Epithelial cell of prostate (primary cell): ENCODE data around the gene TMEM273.
A peak's percentile ranks its signal among the peaks of the same experiment; 100 is the strongest.

Experiments
- DNase-seq: peaks from one replicate; pipeline ENCODE4 v3.0.0-alpha.2; 2011; ENCODE audit warnings: low read depth, low spot score
- H3K27ac ChIP-seq: fragments of 450-650 bp; 2 replicates; pipeline ENCODE4 v1.5.1; 2017; ENCODE audit warnings: mild to moderate bottlenecking

Gene TMEM273

GRCh38 chr10:49123981-49124950 is 63.9 kb downstream of the TMEM273 start:
- no peak overlapping the region for H3K27ac ChIP-seq

DNA sequence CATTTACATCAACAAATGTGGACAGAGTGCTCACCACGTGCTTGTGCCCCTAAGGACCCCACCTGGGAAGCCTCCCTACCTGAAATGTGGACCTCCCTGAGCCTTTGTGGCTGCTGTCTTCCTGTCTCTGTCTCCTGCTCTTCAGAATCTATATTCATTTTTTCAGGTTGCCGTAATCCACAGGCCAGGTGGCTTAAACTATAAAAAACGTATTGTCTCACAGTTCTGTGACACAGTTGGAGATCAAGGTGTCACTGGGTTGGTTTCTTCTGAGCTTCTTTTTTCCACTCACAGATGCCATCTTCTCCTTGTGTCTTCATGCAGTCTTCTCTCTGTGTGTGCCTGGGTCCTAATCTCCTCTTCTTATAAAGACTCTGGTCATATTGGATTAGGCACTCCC is 67.3 kb downstream of the TMEM273 start:
- DNase-seq = no peak
- no peak overlapping the region for H3K27ac ChIP-seq

More at GRCh38 chr10:49123981-49124950, 63.9 kb downstream of the TMEM273 start:
- no peak for DNase-seq

DNA sequence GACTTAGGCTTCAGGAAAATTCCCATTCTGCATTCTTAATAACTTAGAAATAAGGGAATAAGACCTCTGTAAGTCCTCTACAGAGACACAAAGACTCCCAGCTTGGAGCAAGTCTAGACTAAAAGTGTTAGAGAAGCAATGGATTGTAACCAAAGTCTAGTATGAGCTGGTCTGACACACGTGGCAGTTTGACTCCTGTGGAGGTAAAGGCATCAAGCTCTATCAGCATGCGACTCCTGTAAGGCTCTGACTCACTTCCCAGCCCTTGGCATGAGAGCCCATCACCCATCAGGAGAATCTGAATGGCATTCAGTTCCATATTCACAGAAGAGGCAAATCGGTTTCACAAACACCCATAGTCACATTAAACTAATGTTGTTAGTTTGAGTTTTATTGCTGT is 68.4 kb downstream of the TMEM273 start:
- no peak overlapping the region for H3K27ac ChIP-seq
- peak; percentile 6 for DNase-seq

DNA sequence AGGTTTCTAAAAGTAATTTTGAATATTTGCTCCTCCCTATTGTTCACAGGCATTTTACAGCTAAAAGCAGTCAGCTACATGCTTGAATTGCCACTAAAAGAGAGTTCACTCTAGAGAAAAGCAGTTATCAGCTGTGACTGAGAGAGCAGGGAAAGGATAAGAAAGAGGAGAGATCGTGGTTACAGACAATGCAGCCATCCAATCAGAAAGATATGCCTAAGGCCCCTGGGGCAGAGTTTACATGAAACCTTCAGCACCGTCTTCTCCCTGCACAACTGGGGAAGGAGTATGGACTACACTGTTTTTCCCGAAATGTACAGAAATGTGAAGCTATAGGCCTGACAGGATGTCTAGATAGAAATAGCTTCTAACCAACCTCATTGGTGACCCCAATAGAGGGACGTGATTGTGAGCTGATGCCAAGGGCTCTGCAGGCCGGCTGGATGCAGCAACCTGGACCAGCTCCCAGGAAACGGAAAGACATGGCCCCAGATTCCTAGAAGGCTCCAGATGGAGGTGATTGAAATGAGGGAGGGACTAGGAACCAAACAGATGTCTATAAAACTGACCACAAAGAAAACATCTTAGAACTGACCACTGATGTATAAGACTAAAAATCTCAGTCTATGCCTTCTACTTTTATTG is 69.6 kb downstream of the TMEM273 start:
- H3K27ac ChIP-seq = no peak overlapping the region
- no peak for DNase-seq

DNA sequence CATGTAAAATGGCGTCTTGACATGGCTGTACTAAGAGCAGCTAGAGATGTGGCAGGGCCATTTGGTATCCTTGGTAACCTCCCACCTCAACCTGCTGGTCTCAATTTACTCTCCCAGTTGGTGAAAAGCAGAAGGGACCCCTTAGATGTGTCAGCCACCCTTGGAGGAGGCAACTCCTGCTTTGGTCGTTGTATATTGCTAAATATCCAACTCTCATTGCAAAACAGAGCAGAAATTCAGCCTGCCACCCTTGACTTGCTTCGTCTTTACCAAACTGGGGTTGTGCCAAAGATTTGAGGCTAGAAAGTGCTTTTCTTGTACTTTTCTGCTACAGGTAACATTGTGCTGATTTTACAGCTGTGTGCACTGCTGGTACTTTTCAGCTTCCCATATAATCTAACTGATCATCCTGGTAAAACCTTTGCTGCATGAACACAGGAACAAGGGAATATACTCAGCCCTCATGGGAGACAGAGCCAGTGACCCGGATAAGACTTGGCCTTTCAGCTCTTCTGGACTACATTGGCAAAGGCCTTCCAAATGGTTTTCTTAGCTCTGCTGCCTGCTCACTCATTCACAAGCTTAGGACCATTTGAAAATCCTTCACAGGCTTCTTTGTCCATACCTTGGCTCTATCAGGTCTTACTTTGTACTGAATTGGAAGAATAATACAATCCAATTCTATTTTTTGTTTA is 70.7 kb downstream of the TMEM273 start:
- H3K27ac ChIP-seq = no peak overlapping the region

GRCh38 chr10:49116509-49117375 is 71.4 kb downstream of the TMEM273 start:
- no peak for DNase-seq
- H3K27ac ChIP-seq = no peak overlapping the region

More for the DNA sequence above, 70.7 kb downstream of the TMEM273 start:
- no peak for DNase-seq

GRCh38 chr10:49115796-49116508 is 72.2 kb downstream of the TMEM273 start:
- H3K27ac ChIP-seq = no peak overlapping the region
- DNase-seq = no peak

DNA sequence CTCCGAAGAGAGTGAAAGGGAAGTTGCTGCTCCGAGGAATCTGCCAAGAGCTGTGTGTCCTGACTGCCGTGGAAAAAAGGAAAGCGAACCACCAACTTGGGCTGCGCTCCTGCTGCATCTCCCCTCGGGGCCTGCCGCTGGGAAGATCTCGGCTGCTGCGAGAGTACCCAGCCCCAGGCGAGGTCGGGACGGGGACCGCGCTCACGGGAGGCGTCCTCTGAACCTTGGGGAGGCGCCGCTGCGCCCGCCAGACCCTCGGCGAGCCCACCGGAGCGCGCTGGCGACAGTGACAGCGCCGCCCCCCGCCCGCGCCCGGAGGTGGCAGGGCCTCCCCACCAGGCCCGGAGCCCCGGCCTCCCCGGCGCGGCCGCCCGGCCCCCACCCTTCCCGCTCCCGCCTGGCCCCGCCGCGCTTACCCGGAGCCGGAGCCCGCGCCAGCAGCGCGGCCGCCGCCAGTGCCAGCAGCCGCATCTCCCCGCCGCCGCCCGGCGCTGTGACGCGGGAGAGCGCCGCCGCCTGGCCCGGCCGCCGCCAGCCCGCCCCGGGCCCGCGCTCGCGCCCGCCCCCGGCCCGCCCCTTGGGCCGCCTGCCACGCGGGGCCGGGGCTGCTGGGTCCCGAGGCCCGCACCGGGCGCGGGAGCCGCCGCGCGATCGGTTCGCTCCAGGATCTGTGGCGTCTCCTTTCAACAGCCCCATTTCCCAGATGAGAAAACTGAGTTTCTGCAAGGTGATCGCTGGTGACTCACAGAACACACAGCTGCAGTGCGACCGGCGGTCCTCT is 73.0 kb downstream of the TMEM273 start, which contains the start of gene VSTM4:
TSS of gene VSTM4 (minus strand) at position 508 of the 781 bp plus-strand sequence. CDS start at position 471, 37 bp downstream.
- no peak for DNase-seq
- H3K27ac ChIP-seq = no peak within 1 kb of the TSS

GRCh38 chr10:49114718-49115014 is 73.5 kb downstream of the TMEM273 start:
- no peak overlapping the region for H3K27ac ChIP-seq
- no peak for DNase-seq

GRCh38 chr10:49113741-49114141 is 74.5 kb downstream of the TMEM273 start:
- DNase-seq = no peak
- no peak overlapping the region for H3K27ac ChIP-seq

DNA sequence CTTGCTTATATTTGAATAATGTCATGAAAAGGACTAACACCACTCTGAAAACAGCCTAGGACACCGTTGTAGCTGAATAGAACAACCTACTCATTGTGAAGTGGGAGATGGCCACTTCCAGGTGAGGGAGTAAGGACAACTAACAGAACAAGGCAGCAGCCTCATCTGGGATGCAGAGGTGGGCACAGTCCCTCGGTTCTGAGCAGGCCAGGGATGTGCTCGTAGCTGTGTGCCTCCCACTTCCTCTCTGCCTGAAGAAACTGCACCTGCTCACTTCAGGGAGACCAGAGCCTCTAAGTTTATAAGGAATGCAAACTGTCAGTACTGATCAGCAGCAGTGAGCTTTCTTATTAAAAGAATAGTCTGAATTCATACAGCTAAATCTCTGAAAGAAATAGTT is 75.3 kb downstream of the TMEM273 start:
- H3K27ac ChIP-seq = no peak overlapping the region
- no peak for DNase-seq

DNA sequence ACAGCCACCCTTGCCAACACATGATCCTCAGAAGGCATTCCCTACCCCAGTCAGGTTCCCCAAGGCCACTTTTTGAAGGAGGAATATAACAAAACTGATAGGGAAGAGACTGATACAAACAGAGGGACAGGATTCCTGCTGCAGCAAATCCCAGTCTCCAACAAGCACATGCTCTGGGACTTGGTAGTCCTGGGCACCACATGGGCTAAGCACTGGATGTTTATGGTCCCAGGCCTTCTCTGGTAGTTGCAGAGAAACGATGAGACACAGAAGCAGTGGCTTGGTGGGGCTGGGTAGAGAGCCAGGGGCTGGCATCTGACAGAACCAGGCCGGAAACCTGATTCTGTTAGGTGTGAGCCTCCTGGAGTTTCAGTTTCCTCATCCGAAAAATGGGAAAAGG is 76.1 kb downstream of the TMEM273 start:
- H3K27ac ChIP-seq = no peak overlapping the region
- no peak for DNase-seq

GRCh38 chr10:49111320-49111698 is 76.9 kb downstream of the TMEM273 start:
- H3K27ac ChIP-seq = no peak overlapping the region
- no peak for DNase-seq

DNA sequence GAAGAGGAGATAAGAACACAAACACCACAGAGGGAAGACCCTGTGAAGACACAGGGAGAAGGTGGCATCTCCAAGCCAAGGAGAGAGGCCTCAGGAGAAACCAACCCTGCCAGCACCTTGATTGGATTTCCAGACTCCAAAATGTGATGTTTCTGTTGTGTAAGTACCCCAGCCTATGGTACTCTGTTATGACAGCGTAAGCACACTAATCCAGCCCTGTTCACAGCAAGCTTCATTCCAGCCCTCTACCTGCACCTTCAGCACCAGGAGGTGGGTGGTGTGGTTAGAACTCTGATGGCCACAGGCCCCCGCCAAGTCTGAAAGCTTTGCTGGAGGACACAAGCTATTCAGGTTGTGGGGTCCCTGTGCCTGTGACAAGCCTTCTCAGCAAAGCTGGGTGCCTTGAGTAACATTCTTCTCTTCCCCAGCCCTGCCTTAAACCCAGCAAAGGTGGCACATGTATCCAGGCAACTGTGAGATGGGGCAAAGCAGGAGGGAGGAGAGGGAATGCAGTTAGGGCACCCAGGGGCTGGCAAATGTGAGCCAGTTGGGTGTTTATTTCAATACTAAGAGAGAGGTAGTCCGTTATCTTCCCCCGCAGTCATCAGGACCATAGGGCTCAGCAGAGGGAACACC is 77.4 kb downstream of the TMEM273 start:
- no peak for DNase-seq
- H3K27ac ChIP-seq = no peak overlapping the region

GRCh38 chr10:49109669-49110340 is 78.4 kb downstream of the TMEM273 start:
- no peak overlapping the region for H3K27ac ChIP-seq
- DNase-seq = no peak

GRCh38 chr10:49108656-49109055 is 79.5 kb downstream of the TMEM273 start:
- no peak overlapping the region for H3K27ac ChIP-seq
- DNase-seq = no peak

DNA sequence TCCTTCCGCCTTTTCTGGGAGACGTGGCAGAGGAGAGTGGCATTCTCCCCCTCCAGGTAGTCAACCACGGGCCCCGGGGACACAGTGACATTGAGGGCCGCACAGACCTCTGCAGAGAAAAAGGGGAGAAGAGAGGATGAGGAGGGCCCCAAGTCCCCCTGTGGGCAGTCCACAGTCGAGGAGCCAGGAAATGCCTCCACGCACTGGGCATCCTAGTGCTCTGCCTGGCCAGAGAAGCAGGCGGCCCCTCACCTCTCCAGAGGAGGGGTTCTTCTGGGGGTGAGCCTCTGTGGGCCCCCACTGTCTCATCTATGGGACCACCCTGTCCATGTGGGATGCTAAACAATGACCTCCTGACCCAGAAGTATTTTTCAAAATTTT is 80.3 kb downstream of the TMEM273 start:
- no peak overlapping the region for H3K27ac ChIP-seq
- no peak for DNase-seq
